Endothelial cell (in vitro differentiated cells): ENCODE data around the gene NOA1. TPM values are rescaled to one million over a fixed set of nuclear protein-coding genes. Genes with fewer than 3 reads are reported as not detected.

ENCODE experiments used
- DNase-seq: peaks from one replicate; pipeline ENCODE4 v3.0.0; 2021; ENCODE audit warnings: low spot score
- H3K27ac Mint-ChIP-seq: one replicate; pipeline ENCODE4 v1.8.0; 2021; ENCODE audit warnings: mixed read lengths, inconsistent platforms; ENCODE audit not compliant: unreplicated experiment
- H3K27me3 Mint-ChIP-seq: one replicate; pipeline ENCODE4 v1.8.0; 2021; ENCODE audit warnings: mild to moderate bottlenecking, moderate library complexity, mixed read lengths, inconsistent platforms; ENCODE audit not compliant: unreplicated experiment
- H3K36me3 Mint-ChIP-seq: one replicate; pipeline ENCODE4 v1.8.0; 2021; ENCODE audit warnings: mild to moderate bottlenecking, low read depth, mixed read lengths, inconsistent platforms; ENCODE audit not compliant: unreplicated experiment
- H3K4me1 Mint-ChIP-seq: one replicate; pipeline ENCODE4 v1.8.0; 2021; ENCODE audit warnings: mild to moderate bottlenecking, mixed read lengths, inconsistent platforms; ENCODE audit not compliant: unreplicated experiment
- H3K4me3 Mint-ChIP-seq: one replicate; pipeline ENCODE4 v1.8.0; 2021; ENCODE audit warnings: mild to moderate bottlenecking, mixed read lengths, inconsistent platforms; ENCODE audit not compliant: unreplicated experiment
- H3K9me3 Mint-ChIP-seq: one replicate; pipeline ENCODE4 v1.8.0; 2021; ENCODE audit warnings: mixed read lengths, inconsistent platforms; ENCODE audit not compliant: unreplicated experiment
- total RNA-seq: library from RNA; stranded (reverse); fragmentation: NEBNext Ultra II Directional; extraction: Animal tissue kit (Norgen Biotek cat#: 25700); gene quantifications from one replicate; pipeline ENCODE4 v1.2.1, GENCODE V29; 2021; ENCODE audit not compliant: unreplicated experiment
- TF ChIP-seq, protein P1 (sequence below): fragments of 200-600 bp; sonication (generic); IDR thresholded peaks from one replicate; pipeline ENCODE4 v1.5.0; 2021; ENCODE audit warnings: antibody characterized with exemption; ENCODE audit not compliant: unreplicated experiment

The NOA1 gene
- total RNA-seq, 1 donor from 2014 or later: 20.3 TPM

DNA sequence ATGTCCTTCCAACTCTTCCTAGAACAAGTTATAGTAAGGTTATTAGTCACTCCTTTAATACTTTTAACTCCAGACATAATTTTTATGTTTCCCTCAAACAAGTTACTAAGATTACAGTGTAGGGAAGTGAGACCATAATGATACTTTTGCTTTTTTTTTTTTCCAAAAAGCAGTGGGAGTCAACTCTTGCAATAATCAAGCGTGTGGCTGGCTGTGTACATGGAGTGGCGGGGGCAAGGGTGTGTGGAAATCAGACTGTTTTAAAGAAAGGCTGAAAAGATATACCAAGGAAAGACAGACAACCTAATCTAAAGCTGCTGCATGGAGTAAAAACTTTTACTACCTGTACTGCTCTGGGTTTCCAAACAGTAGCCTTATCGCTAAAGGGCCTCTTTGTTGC lies 4.1 kb downstream of the NOA1 start:
- DNase-seq: no peak
- Mint-ChIP-seq H3K36me3 (peaks cover 34% of the 10 kb centered on the region), H3K27me3 (peaks cover 13% of the 10 kb centered on the region), H3K27ac (no peak overlapping the region), H3K4me1 (peaks cover 8% of the 10 kb centered on the region), H3K9me3 (no peaks in the 10 kb centered on the region), H3K4me3 (no peak overlapping the region)
- TF ChIP-seq, protein P1, sequence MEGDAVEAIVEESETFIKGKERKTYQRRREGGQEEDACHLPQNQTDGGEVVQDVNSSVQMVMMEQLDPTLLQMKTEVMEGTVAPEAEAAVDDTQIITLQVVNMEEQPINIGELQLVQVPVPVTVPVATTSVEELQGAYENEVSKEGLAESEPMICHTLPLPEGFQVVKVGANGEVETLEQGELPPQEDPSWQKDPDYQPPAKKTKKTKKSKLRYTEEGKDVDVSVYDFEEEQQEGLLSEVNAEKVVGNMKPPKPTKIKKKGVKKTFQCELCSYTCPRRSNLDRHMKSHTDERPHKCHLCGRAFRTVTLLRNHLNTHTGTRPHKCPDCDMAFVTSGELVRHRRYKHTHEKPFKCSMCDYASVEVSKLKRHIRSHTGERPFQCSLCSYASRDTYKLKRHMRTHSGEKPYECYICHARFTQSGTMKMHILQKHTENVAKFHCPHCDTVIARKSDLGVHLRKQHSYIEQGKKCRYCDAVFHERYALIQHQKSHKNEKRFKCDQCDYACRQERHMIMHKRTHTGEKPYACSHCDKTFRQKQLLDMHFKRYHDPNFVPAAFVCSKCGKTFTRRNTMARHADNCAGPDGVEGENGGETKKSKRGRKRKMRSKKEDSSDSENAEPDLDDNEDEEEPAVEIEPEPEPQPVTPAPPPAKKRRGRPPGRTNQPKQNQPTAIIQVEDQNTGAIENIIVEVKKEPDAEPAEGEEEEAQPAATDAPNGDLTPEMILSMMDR: no peak

DNA sequence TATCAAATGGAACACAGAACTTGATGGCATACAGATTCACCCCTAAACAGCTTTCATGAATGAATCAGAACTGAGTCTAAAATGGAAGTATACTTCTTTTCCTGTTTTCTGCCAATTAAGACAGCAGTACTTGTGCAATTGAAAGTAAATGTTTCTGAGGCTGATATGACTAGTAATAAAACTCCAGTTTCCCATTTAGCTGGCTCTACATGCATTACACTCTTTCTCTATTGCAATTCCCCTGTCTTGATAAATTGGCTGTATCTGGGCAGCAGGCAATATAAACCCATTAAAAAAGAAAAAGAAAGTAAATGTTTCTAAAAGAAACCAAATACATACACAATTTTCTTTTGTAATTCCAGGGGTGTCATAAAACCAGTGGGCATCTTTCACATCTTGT lies 4.6 kb downstream of the NOA1 start:
- Mint-ChIP-seq H3K4me1 (peaks cover 8% of the 10 kb centered on the region), H3K27ac (no peak overlapping the region), H3K9me3 (no peaks in the 10 kb centered on the region), H3K4me3 (no peak overlapping the region), H3K27me3 (peaks cover 11% of the 10 kb centered on the region), H3K36me3 (peaks cover 34% of the 10 kb centered on the region)
- TF ChIP-seq, protein P1: no peak
- no peak for DNase-seq

DNA sequence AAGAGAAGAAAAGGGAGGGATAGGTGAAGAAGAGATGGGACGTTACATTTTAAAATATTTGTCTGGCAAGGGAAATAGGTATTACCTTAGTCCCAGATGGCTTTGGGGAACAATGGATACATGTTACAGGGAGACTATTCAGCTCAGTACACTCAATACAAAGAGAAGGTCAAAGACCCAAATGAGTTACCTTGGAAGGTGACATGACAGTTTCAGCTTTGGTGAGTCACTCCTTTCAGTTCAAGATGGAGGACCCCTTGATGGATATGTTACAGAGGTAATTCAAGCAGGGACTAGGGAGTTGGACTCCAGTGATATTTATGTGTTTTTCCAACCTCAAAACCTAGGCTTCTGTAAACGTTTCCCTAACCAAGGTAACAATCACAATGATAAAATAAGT lies 5.0 kb downstream of the NOA1 start:
- Mint-ChIP-seq H3K9me3 (no peaks in the 10 kb centered on the region), H3K27ac (no peak overlapping the region), H3K4me1 (peaks cover 8% of the 10 kb centered on the region), H3K4me3 (peak overlapping the region; percentile 24), H3K27me3 (peaks cover 8% of the 10 kb centered on the region), H3K36me3 (peaks cover 34% of the 10 kb centered on the region)
- DNase-seq: no peak
- TF ChIP-seq, protein P1: no peak

DNA sequence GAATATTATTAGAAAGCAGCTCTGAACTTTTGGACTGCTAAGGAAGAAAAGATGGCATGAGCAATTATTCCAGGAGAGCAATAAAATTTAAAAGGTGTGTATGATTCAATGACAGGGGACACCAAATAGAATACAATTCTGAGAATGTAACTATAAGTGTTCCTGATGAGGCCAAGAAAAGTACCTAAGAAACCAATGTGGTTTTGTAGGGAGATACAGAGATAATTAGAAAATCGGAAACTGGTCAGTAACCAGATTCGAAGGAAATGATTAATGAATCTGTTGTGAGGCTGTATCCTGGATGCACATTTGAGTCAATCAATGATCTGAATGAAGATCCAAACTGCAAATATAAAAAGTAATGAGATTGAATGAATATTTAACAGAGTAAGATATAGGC lies 6.0 kb downstream of the NOA1 start:
- no peak for DNase-seq
- Mint-ChIP-seq H3K4me1 (peaks cover 6% of the 10 kb centered on the region), H3K27ac (no peak overlapping the region), H3K36me3 (peaks cover 34% of the 10 kb centered on the region), H3K9me3 (no peaks in the 10 kb centered on the region), H3K4me3 (no peak overlapping the region), H3K27me3 (peaks cover 6% of the 10 kb centered on the region)
- TF ChIP-seq, protein P1: no peak

DNA sequence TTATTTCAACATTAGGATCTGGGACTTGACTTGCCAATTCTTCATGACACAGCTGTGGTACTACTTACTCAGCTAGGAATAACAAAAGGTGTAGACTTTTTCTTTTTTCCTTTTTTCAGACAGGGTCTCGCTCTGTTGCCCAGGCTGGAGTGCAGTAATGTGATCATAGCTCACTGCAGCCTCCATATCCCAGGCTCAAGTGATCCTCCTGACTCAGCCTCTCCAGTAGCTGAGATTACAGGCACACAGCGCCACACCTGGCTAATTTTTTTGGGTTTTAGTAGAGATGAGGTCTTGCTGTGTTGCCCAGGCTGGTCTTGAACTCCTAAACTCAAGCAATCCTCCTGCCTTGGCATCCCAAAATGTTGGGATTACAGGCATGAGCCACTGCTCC lies 16.3 kb downstream of the NOA1 start:
- Mint-ChIP-seq H3K4me3 (no peak overlapping the region), H3K4me1 (no peaks in the 10 kb centered on the region), H3K9me3 (no peaks in the 10 kb centered on the region), H3K36me3 (peaks cover 10% of the 10 kb centered on the region), H3K27ac (no peak overlapping the region), H3K27me3 (no peaks in the 10 kb centered on the region)
- no peak for DNase-seq
- TF ChIP-seq, protein P1: no peak
